ENCODE measurements around the gene PPP2R5C.

- TF ChIP-seq CTCF (IDR thresholded peaks at IDR 0.05; ENCODE audit: low read depth, low read length, poor library complexity, severe bottlenecking): no peak
- no peak for TF ChIP-seq EZH2phosphoT487 (IDR thresholded peaks at IDR 0.05; ENCODE audit: borderline replicate concordance, low read length)
Observed at GRCh38 chr14:101844751-101845150, 83.2 kb downstream of the PPP2R5C start.

Measured in DOHH2 (cell line).